CD4-positive, alpha-beta memory T cell (primary cell): ENCODE measurements around the gene TCTN3. TPM values are rescaled to one million over a fixed set of nuclear protein-coding genes. Genes with fewer than 3 reads are reported as not detected.

Experiments
- CTCF ChIA-PET: fragments of 350-600 bp; sonication (Branson Sonifier 250); formaldehyde crosslinking; loops from one replicate; lab custom pipeline; 2021; ENCODE audit warnings: inconsistent platforms; ENCODE audit not compliant: partially characterized antibody; lab: Charles Lee
- POLR2A ChIA-PET: fragments of 350-600 bp; sonication (Branson Sonifier 250); formaldehyde crosslinking; loops from one replicate; lab custom pipeline; 2021; ENCODE audit not compliant: partially characterized antibody; lab: Charles Lee
- DNase-seq, 5 donors: peaks; one replicate each; pipeline versions ENCODE4 v3.0.0 to v3.0.0-alpha.2; 2020 to 2022; ENCODE audit warnings: mixed read lengths in 1 of 5
- H3K27ac ChIP-seq: one replicate; pipeline ENCODE4 v1.7.0; 2013; ENCODE audit warnings: low read depth, low read length
- H3K27me3 ChIP-seq: 2 replicates; pipeline ENCODE4 v1.7.0; 2013; ENCODE audit warnings: mild to moderate bottlenecking, low read length, moderate library complexity; ENCODE audit not compliant: insufficient read depth
- H3K36me3 ChIP-seq: 2 replicates; pipeline ENCODE4 v1.7.0; 2013; ENCODE audit warnings: mild to moderate bottlenecking, low read length, moderate library complexity; ENCODE audit not compliant: insufficient read depth
- H3K4me1 ChIP-seq: 2 replicates; pipeline ENCODE4 v1.7.0; 2013; ENCODE audit warnings: mild to moderate bottlenecking, low read length, moderate library complexity; ENCODE audit not compliant: insufficient read depth
- H3K4me3 ChIP-seq, 2 donors: one replicate each; pipeline ENCODE4 v1.7.0; 2013; ENCODE audit warnings: low read length in 2 of 2, mild to moderate bottlenecking in 1 of 2
- H3K9me3 ChIP-seq, 2 donors: one replicate each; pipeline ENCODE4 v1.7.0; 2013; ENCODE audit warnings: low read length in 2 of 2, control low read depth in 1 of 2; ENCODE audit not compliant: control insufficient read depth in 1 of 2
- H3K27ac Mint-ChIP-seq, 7 donors: one replicate each; pipeline ENCODE4 v1.8.0; 2020 to 2021; ENCODE audit warnings: mixed read lengths in 7 of 7, mild to moderate bottlenecking in 6 of 7, inconsistent platforms in 3 of 7, moderate library complexity in 3 of 7
- H3K27me3 Mint-ChIP-seq, 2 donors: one replicate each; pipeline ENCODE4 v1.8.0; 2020 to 2021; ENCODE audit warnings: mixed read lengths in 2 of 2
- H3K36me3 Mint-ChIP-seq, 2 donors: one replicate each; pipeline ENCODE4 v1.8.0; 2020 to 2021; ENCODE audit warnings: mixed read lengths in 2 of 2, inconsistent platforms in 1 of 2, mild to moderate bottlenecking in 1 of 2
- H3K4me1 Mint-ChIP-seq, 4 donors: one replicate each; pipeline ENCODE4 v1.8.0; 2020 to 2021; ENCODE audit warnings: mixed read lengths in 4 of 4, mild to moderate bottlenecking in 1 of 4
- H3K4me3 Mint-ChIP-seq, 8 donors: one replicate each; pipeline ENCODE4 v1.8.0; 2020 to 2021; ENCODE audit warnings: mixed read lengths in 8 of 8, mild to moderate bottlenecking in 7 of 8, moderate library complexity in 6 of 8, inconsistent platforms in 3 of 8
- H3K9me3 Mint-ChIP-seq, 8 donors: one replicate each; pipeline ENCODE4 v1.8.0; 2020 to 2021; ENCODE audit warnings: mixed read lengths in 8 of 8, mild to moderate bottlenecking in 5 of 8, inconsistent platforms in 3 of 8, moderate library complexity in 1 of 8
- intact Hi-C: fragments of 100-400 bp; cut with micrococcal nuclease; formaldehyde crosslinking; loops from one replicate; pipeline ENCODE4 v1.15.1; 2023
- polyA plus RNA-seq, 2 donors: library from polyadenylated mRNA; unstranded; fragments of 300-500 nt; fragmentation: Illumina TruSeq; gene quantifications; one replicate each; pipeline ENCODE4 v1.2.3, GENCODE V29; 2021
- total RNA-seq, 2 experiments: library from RNA; stranded (reverse); gene quantifications; one replicate each; pipeline ENCODE4 v1.2.3, GENCODE V29; 2021

Gene TCTN3
- total and polyA plus RNA-seq, 4 experiments from 2014 or later, result 20.5 to 54.9 (median 36.3) TPM

DNA sequence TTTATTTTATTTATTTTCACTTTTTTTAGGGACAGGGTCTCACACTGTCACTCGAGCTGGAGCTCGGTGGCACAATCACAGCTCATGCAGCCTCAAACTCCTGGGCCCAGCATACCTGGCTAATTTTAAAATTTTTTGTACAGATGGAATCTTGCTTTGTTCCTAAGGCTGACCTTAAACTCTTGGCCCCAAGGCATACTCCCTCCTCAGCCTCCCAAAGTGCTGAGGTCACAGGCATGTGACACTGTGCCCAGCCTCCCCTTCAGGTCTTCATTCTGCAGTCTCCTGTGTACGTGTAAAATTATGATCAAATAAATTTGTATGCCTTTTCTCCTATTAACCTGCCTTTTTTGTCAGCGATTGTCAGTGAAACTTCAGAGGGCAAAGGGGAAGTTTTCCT is 17.8 kb upstream of the TCTN3 start:
- H3K27ac Mint-ChIP-seq, result no peak overlapping the region
- Histone ChIP-seq H3K4me3 (no peak overlapping the region), H3K36me3 (no peaks in the 10 kb centered on the region), H3K4me1 (no peaks in the 10 kb centered on the region), H3K27me3 (no peaks in the 10 kb centered on the region), H3K27ac (no peak overlapping the region), H3K9me3 (no peaks in the 10 kb centered on the region)
- H3K27me3 Mint-ChIP-seq, result no peaks in the 10 kb centered on the region
- DNase-seq, result no peak
- H3K9me3 Mint-ChIP-seq, result no peaks in the 10 kb centered on the region
- no peaks in the 10 kb centered on the region for H3K4me1 Mint-ChIP-seq
- POLR2A ChIA-PET, result no interaction called here
- H3K4me3 Mint-ChIP-seq, result no peak overlapping the region
- no peaks in the 10 kb centered on the region for H3K36me3 Mint-ChIP-seq
- intact Hi-C loops, result no loop called here
- CTCF ChIA-PET, result no interaction called here

DNA sequence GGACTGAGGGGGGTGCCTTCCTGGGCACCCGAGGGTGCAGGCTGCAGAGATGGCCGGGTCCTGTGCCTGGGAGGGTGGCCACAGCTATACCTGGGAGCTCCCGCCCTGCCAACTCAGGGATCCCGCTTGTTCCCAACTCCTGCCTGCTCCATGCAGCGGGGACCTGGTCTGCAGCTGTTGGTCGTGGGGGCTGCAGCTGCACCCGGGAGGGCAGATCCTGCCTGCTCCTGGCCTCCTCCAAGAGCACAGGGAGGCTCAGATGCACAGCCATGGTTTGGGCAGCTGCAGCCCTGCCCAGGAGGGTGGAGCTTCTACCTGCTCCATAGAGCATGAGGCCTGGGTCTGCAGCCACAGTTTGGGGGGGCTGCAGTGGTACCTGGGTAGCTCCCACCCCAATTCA is 13.3 kb upstream of the TCTN3 start:
- H3K27me3 Mint-ChIP-seq, result no peaks in the 10 kb centered on the region
- DNase-seq, result no peak
- H3K36me3 Mint-ChIP-seq, result no peaks in the 10 kb centered on the region
- Histone ChIP-seq H3K4me1 (no peaks in the 10 kb centered on the region), H3K27ac (no peak overlapping the region), H3K27me3 (no peaks in the 10 kb centered on the region), H3K4me3 (no peak overlapping the region), H3K9me3 (no peaks in the 10 kb centered on the region), H3K36me3 (no peaks in the 10 kb centered on the region)
- ChIA-PET POLR2A (interaction anchor here (1.0 kb wide), 1 partner anchor 13 kb away, joined by 3 read pairs; the partner anchor contains the start of gene TCTN3), CTCF (interaction anchor here (1.8 kb wide), 1 partner anchor 13 kb away, joined by 9 read pairs; the partner anchor contains the start of gene TCTN3)
- H3K4me3 Mint-ChIP-seq, result no peak overlapping the region
- H3K9me3 Mint-ChIP-seq, result no peaks in the 10 kb centered on the region
- H3K4me1 Mint-ChIP-seq, result no peaks in the 10 kb centered on the region
- no peak overlapping the region for H3K27ac Mint-ChIP-seq
- intact Hi-C loops, result no loop called here

DNA sequence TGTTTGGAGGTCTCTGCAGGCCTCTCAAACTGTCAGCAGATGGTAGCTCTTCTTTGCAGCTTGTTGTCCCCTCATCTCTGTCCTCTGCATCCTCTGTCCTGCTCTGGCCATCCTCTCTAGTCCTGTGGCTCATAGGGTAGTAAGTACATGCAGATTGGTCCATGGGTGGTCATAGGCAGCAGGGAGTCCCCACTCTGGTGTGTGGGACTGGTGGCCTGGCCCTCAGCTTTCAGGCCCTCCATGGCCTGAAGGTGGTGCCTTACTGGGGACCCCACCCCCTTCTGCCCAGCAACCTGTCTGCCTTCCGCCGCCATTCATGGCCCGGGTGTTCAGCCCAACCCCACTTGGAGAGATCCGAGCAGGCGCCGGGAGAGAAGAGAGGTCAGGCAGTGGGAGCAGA is 12.8 kb upstream of the TCTN3 start:
- Mint-ChIP-seq H3K9me3 (no peaks in the 10 kb centered on the region), H3K36me3 (no peaks in the 10 kb centered on the region), H3K27me3 (no peaks in the 10 kb centered on the region), H3K4me1 (no peaks in the 10 kb centered on the region), H3K27ac (no peak overlapping the region), H3K4me3 (no peak overlapping the region)
- Histone ChIP-seq H3K27me3 (no peaks in the 10 kb centered on the region), H3K4me1 (no peaks in the 10 kb centered on the region), H3K27ac (no peak overlapping the region), H3K36me3 (no peaks in the 10 kb centered on the region), H3K9me3 (no peaks in the 10 kb centered on the region), H3K4me3 (no peak overlapping the region)
- ChIA-PET CTCF (no interaction called here), POLR2A (no interaction called here)
- intact Hi-C loops, result no loop called here
- DNase-seq, result no peak

DNA sequence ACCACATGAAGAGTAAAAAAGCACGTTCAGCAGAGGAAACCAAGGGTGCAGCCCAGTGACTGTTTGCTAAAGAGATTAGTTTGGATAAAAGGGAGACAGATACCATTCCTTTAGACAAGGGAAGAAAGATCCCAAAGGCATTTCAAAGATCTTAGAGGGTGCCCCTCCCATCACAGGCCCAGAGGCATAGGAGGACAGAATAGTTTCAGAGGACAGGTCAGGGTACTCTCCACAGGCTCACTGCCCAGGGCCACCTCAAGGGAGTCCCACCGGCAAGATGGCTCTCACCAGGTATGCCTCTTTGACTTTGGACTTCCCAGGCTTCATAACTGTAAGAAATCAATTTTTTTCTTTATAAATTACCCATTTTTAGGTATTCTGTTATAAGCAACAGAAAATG is 4.7 kb upstream of the TCTN3 start:
- Histone ChIP-seq H3K9me3 (no peaks in the 10 kb centered on the region), H3K27ac (no peak overlapping the region), H3K4me3 (no peak overlapping the region), H3K27me3 (no peaks in the 10 kb centered on the region), H3K4me1 (peaks cover 7% of the 10 kb centered on the region), H3K36me3 (no peaks in the 10 kb centered on the region)
- Mint-ChIP-seq H3K36me3 (peaks cover 0 to 6% of the 10 kb centered on the region in 2 donors), H3K27me3 (no peaks in the 10 kb centered on the region), H3K9me3 (peaks cover 0 to 4% (median 0%) of the 10 kb centered on the region in 8 donors), H3K4me3 (no peak overlapping the region), H3K27ac (no peak overlapping the region), H3K4me1 (peaks cover 3 to 12% (median 7%) of the 10 kb centered on the region in 4 donors)
- intact Hi-C loops, result loop anchor here (10.0 kb wide), 2 partner anchors 1154 to 1994 kb away; partner anchors contain the start of genes FRA10AC1 and HELLS
- ChIA-PET POLR2A (no interaction called here), CTCF (no interaction called here)
- DNase-seq, result no peak

DNA sequence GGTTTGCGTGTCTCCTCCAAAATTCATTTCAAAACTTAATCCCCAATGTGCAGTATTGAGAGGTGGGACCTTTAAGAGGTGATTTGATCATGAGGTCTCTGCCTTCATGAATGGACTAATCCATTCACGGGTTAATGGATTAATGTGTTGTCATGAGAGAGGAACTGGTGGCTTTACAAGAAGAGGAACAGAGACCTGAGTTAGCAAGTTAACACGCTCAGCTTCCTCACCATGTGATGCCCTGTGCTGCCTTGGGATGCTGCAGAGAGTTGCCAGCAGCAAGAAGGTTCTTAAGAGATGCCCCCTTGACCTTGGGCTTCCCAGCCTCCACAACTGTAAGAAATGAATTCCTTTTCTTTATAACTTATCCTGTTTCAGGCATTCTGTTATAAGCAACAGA is 3.7 kb upstream of the TCTN3 start:
- Mint-ChIP-seq H3K36me3 (peaks cover 0 to 11% of the 10 kb centered on the region in 2 donors), H3K27me3 (no peaks in the 10 kb centered on the region), H3K9me3 (peaks cover 0 to 4% (median 0%) of the 10 kb centered on the region in 8 donors), H3K4me1 (peaks cover 8 to 22% (median 16%) of the 10 kb centered on the region in 4 donors), H3K27ac (no peak overlapping the region), H3K4me3 (no peak overlapping the region)
- no peaks in the 10 kb centered on the region for H3K36me3 ChIP-seq
- H3K4me1 ChIP-seq, result peaks cover 17% of the 10 kb centered on the region
- no peaks in the 10 kb centered on the region for H3K27me3 ChIP-seq
- no peaks in the 10 kb centered on the region for H3K9me3 ChIP-seq
- intact Hi-C loops, result loop anchor here (10.0 kb wide), 2 partner anchors 1153 to 1993 kb away; partner anchors contain the start of genes FRA10AC1 and HELLS
- ChIA-PET CTCF (interaction anchor here (1.0 kb wide), 1 partner anchor 11 kb away, joined by 3 read pairs; no protein-coding TSS in a partner anchor), POLR2A (no interaction called here)
- DNase-seq, result no peak
- H3K4me3 ChIP-seq, result no peak overlapping the region
- no peak overlapping the region for H3K27ac ChIP-seq

- Mint-ChIP-seq H3K4me3 (peak overlapping the region in 6 of 8 donors; percentile 95 to 98 (median 96)), H3K27me3 (no peaks in the 10 kb centered on the region), H3K4me1 (peaks cover 18 to 44% (median 32%) of the 10 kb centered on the region in 4 donors), H3K27ac (peak overlapping the region; percentile 36 to 99 (median 97)), H3K36me3 (peaks cover 7 to 31% of the 10 kb centered on the region in 2 donors), H3K9me3 (peaks cover 0 to 4% (median 0%) of the 10 kb centered on the region in 8 donors)
- Histone ChIP-seq H3K4me3 (no peak overlapping the region), H3K27ac (no peak overlapping the region), H3K36me3 (no peaks in the 10 kb centered on the region), H3K9me3 (no peaks in the 10 kb centered on the region), H3K4me1 (peaks cover 29% of the 10 kb centered on the region), H3K27me3 (no peaks in the 10 kb centered on the region)
- intact Hi-C loops, result loop anchor here (1.0 to 10.0 kb wide), 10 partner anchors 148 to 1990 kb away; partner anchors contain the start of genes CC2D2B, CCNJ, FRA10AC1 and FRAT2
- POLR2A ChIA-PET, result interaction anchor here (1.3 to 4.0 kb wide), 7 partner anchors 38 to 435 kb away, joined by 4 to 27 read pairs (median 14); partner anchors contain the start of genes ALDH18A1, CC2D2B and ZNF518A
- CTCF ChIA-PET, result interaction anchor here (0.7 to 6.1 kb wide), 25 partner anchors 8 to 598 kb away, joined by 3 to 290 read pairs (median 9); partner anchors contain the start of gene CC2D2B
- DNase-seq, result no peak
These were observed 938 bp upstream of the TCTN3 start for GRCh38 chr10:95694665-95695064.

DNA sequence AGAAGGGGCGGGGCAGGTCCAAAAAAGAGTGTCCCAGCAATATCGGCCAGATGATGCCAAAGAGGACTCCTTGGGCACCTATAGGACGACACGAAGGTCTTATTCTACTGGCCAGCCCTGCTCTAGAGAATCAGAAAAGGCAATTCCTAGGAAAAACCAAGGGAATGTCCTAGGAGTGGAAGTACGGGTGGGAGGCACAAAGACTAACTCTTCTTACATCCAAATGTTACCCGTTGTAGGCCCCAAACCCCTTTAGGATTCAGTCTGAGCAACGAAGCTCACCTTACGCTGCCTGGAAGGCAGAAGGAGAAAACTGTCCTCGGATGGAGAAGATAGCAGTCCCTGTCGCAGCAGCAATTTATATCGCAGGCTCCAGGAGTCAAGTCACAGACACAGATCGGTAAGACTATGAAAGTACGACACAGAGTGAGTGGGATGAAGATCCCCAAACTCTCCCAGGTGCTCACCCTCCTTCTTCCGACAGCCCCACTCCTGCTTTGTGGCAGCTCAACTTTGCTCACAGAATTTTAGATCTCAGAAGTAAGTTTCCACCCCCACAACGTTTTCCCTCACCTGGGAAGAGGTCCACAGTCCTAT is 558 bp downstream of the TCTN3 start:
- peak in 1 of 5 donors; percentile 1 for DNase-seq
- no peaks in the 10 kb centered on the region for H3K27me3 Mint-ChIP-seq
- H3K9me3 Mint-ChIP-seq, result peaks cover 0 to 4% (median 0%) of the 10 kb centered on the region in 8 donors
- Histone ChIP-seq H3K27ac (peak overlapping the region; percentile 87), H3K4me1 (peaks cover 29% of the 10 kb centered on the region), H3K9me3 (no peaks in the 10 kb centered on the region), H3K27me3 (no peaks in the 10 kb centered on the region), H3K4me3 (peak overlapping the region; percentile 73 to 97), H3K36me3 (peaks cover 3% of the 10 kb centered on the region)
- POLR2A ChIA-PET, result interaction anchor here (0.5 to 4.0 kb wide), 21 partner anchors 10 to 894 kb away, joined by 3 to 27 read pairs (median 3); partner anchors contain the start of genes ALDH18A1, CC2D2B, CCNJ and TM9SF3
- H3K36me3 Mint-ChIP-seq, result peaks cover 15 to 45% of the 10 kb centered on the region in 2 donors
- H3K4me1 Mint-ChIP-seq, result peaks cover 25 to 58% (median 35%) of the 10 kb centered on the region in 4 donors
- intact Hi-C loops, result loop anchor here (1.0 to 10.0 kb wide), 5 partner anchors 37 to 1988 kb away; partner anchors contain the start of genes ALDH18A1, FRA10AC1, HELLS and SORBS1
- peak overlapping the region; percentile 96 to 99 (median 98) for H3K27ac Mint-ChIP-seq
- peak overlapping the region; percentile 94 to 98 (median 96) for H3K4me3 Mint-ChIP-seq
- CTCF ChIA-PET, result interaction anchor here (0.6 to 6.1 kb wide), 66 partner anchors 9 to 1135 kb away, joined by 3 to 290 read pairs (median 4); partner anchors contain the start of genes ALDH18A1, CC2D2B and CCNJ
